ENCODE results near the gene SIDT2.

SIDT2 gene

GRCh38 chr11:117220999-117221774 is 42.6 kb downstream of the SIDT2 start:
- no peak overlapping the region for H3K9ac ChIP-seq (ENCODE audit: low read length)
- no peak for DNase-seq
- H3F3A ChIP-seq (ENCODE audit: insufficient read depth, low read length) = no peaks in the 10 kb centered on the region
- no peaks in the 10 kb centered on the region; the same call in 1 of the 2 replicates for H3K36me3 ChIP-seq (replicated peaks; ENCODE audit: insufficient read depth, low read length)
- no peaks in the 10 kb centered on the region for H3K9me3 ChIP-seq (replicated peaks; ENCODE audit: insufficient read depth, low read length)
- H3K4me2 ChIP-seq (ENCODE audit: low read depth, low read length) = no peak overlapping the region
- H3K27ac ChIP-seq (ENCODE audit: low read length) = no peak overlapping the region
- H3K4me1 ChIP-seq (ENCODE audit: low read length) = no peaks in the 10 kb centered on the region
- no peaks in the 10 kb centered on the region for H3K9me2 ChIP-seq (replicated peaks; ENCODE audit: insufficient read depth, low read length)
- no peaks in the 10 kb centered on the region for H3K27me3 ChIP-seq (replicated peaks; ENCODE audit: insufficient read depth, low read length)
- H3K4me3 ChIP-seq (ENCODE audit: low read length) = no peak overlapping the region
- no peak for TF ChIP-seq EZH2 (optimal IDR thresholded peaks at IDR 0.05; ENCODE audit: low read depth, low read length)
- TF ChIP-seq CTCF (IDR thresholded peaks at IDR 0.05; ENCODE audit: low read length) = no peak
- H3K79me2 ChIP-seq (ENCODE audit: low read length) = no peaks in the 10 kb centered on the region
- H2AFZ ChIP-seq (ENCODE audit: low read length) = no peak overlapping the region
- H4K20me1 ChIP-seq (ENCODE audit: insufficient read depth, low read length) = no peaks in the 10 kb centered on the region

GRCh38 chr11:117221775-117222517 is 43.4 kb downstream of the SIDT2 start:
- no peak overlapping the region for H2AFZ ChIP-seq (ENCODE audit: low read length)
- H3K4me2 ChIP-seq (ENCODE audit: low read depth, low read length) = no peak overlapping the region

GRCh38 chr11:117222991-117223740 is 44.6 kb downstream of the SIDT2 start:
- no peaks in the 10 kb centered on the region for H3K27me3 ChIP-seq (replicated peaks; ENCODE audit: insufficient read depth, low read length)
- H3F3A ChIP-seq (ENCODE audit: insufficient read depth, low read length) = no peaks in the 10 kb centered on the region
- H3K27ac ChIP-seq (ENCODE audit: low read length) = no peak overlapping the region
- no peak overlapping the region for H3K4me3 ChIP-seq (ENCODE audit: low read length)
- no peak for DNase-seq
- TF ChIP-seq EZH2phosphoT487 (IDR thresholded peaks at IDR 0.05; ENCODE audit: low read length) = no peak
- TF ChIP-seq EZH2 (optimal IDR thresholded peaks at IDR 0.05; ENCODE audit: low read depth, low read length) = no peak
- no peak for TF ChIP-seq CTCF (IDR thresholded peaks at IDR 0.05; ENCODE audit: low read length)
- H3K9me2 ChIP-seq (replicated peaks; ENCODE audit: insufficient read depth, low read length) = no peaks in the 10 kb centered on the region
- no peaks in the 10 kb centered on the region for H3K79me2 ChIP-seq (ENCODE audit: low read length)
- H3K4me2 ChIP-seq (ENCODE audit: low read depth, low read length) = no peak overlapping the region
- no peaks in the 10 kb centered on the region for H3K9me3 ChIP-seq (replicated peaks; ENCODE audit: insufficient read depth, low read length)
- H3K4me1 ChIP-seq (ENCODE audit: low read length) = no peaks in the 10 kb centered on the region
- no peaks in the 10 kb centered on the region; the same call in 1 of the 2 replicates for H3K36me3 ChIP-seq (replicated peaks; ENCODE audit: insufficient read depth, low read length)
- H2AFZ ChIP-seq (ENCODE audit: low read length) = no peak overlapping the region
- no peaks in the 10 kb centered on the region for H4K20me1 ChIP-seq (ENCODE audit: insufficient read depth, low read length)
- H3K9ac ChIP-seq (ENCODE audit: low read length) = no peak overlapping the region

More at GRCh38 chr11:117221775-117222517, 43.4 kb downstream of the SIDT2 start:
- Histone ChIP-seq H3K36me3 (replicated peaks; ENCODE audit: insufficient read depth, low read length) (no peaks in the 10 kb centered on the region; the same call in none of the 2 replicates), H3K27ac (ENCODE audit: low read length) (no peak overlapping the region), H3K9me3 (replicated peaks; ENCODE audit: insufficient read depth, low read length) (no peaks in the 10 kb centered on the region), H3K27me3 (replicated peaks; ENCODE audit: insufficient read depth, low read length) (no peaks in the 10 kb centered on the region), H3K4me1 (ENCODE audit: low read length) (no peaks in the 10 kb centered on the region), H3K4me3 (ENCODE audit: low read length) (no peak overlapping the region), H3K79me2 (ENCODE audit: low read length) (no peaks in the 10 kb centered on the region), H3K9me2 (replicated peaks; ENCODE audit: insufficient read depth, low read length) (no peaks in the 10 kb centered on the region), H3F3A (ENCODE audit: insufficient read depth, low read length) (no peaks in the 10 kb centered on the region), H3K9ac (ENCODE audit: low read length) (no peak overlapping the region), H4K20me1 (ENCODE audit: insufficient read depth, low read length) (no peaks in the 10 kb centered on the region)
- no peak for DNase-seq
- TF ChIP-seq CTCF (IDR thresholded peaks at IDR 0.05; ENCODE audit: low read length) = no peak

All from MM.1S (cell line).